Measurements from ENCODE around the gene RIN1. TPM values are rescaled to one million over a fixed set of nuclear protein-coding genes. Genes with fewer than 3 reads are reported as not detected.
A peak's percentile ranks its signal among the peaks of the same experiment; 100 is the strongest.
"Not testable (repeated sequence)": the region's sequence is repeated elsewhere in the genome, so short reads cannot be mapped to it uniquely, and the experiment has no call there.

Gene RIN1
- 1 to 10 TPM; 5.8 to 9.6 (median 7.2) TPM for polyA plus RNA-seq
- long read RNA-seq, donor 1, result 0 reads
- long read RNA-seq, donor 2, partial matches to known transcripts, result 0 of 1 reads
- long read RNA-seq, donor 2, other reads (novel, unspliced or antisense), result 0 of 1 reads
- long read RNA-seq, donor 3, result 0 reads
- long read RNA-seq, donor 4, result 0 reads
- long read RNA-seq, donor 5, result 0 reads
- long read RNA-seq, donor 6, result 0 reads
- long read RNA-seq, donor 7, result 0 reads
- long read RNA-seq, donor 8, result 0 reads
- long read RNA-seq, donor 9, result 0 reads
- long read RNA-seq, donor 10, result 0 reads

- H3K4me3 ChIP-seq (ENCODE audit: low read depth in 1 of 3, low read length in 3 of 3), result peak within 1 kb of the TSS; percentile 57 to 71 (median 65)
- H3K27ac ChIP-seq (ENCODE audit: low read depth in 1 of 3, low read length in 2 of 3), result peak within 1 kb of the TSS; percentile 48 to 86 (median 55)
- WGBS, 3 donors, result 11 to 12% (median 11%) methylated on average over 22 of the region's 22 CpGs
- FAIRE-seq (no peak), DNase-seq (peak; percentile 70 to 79)
- no peaks in the 10 kb centered on the region for H3K27me3 ChIP-seq (ENCODE audit: control insufficient read depth in 3 of 3, insufficient read depth in 3 of 3, low read length in 3 of 3)
- peaks cover 5 to 77% (median 8%) of the 10 kb centered on the region in 3 donors for H3K36me3 ChIP-seq (ENCODE audit: control insufficient read depth in 3 of 3, insufficient read depth in 2 of 3, low read depth in 1 of 3, low read length in 3 of 3)
- peaks cover 0 to 17% (median 0%) of the 10 kb centered on the region in 3 donors for H3K4me1 ChIP-seq (ENCODE audit: control insufficient read depth in 3 of 3, insufficient read depth in 2 of 3, low read depth in 1 of 3, low read length in 2 of 3)
- no peaks in the 10 kb centered on the region for H3K9me3 ChIP-seq (ENCODE audit: control insufficient read depth in 2 of 2, insufficient read depth in 1 of 2, low read depth in 1 of 2, low read length in 1 of 2)
Observed at GRCh38 chr11:66336234-66337102, at the start of gene RIN1. RIN1 (minus strand) TSS chr11:66336434; CDS start chr11:66336402, 32 bp downstream.

DNA sequence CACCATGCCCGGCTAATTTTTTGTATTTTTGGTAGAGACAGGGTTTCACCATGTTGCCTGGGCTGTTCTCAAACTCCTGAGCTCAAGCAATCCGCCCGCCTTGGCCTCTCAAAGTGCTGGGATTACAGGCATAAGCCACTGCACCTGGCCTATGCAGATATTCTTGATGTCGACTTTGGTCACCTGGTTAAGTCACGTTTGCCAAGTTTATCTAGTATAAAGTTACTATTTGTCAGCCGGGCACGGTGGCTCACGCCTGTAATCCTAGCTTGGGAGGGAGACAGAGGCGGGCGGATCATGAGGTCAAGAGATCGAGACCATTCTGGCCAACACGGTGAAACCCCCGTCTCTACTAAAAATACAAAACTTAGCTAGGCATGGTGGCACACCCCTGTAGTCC lies 48.1 kb upstream of the RIN1 start:
- not testable (repeated sequence) for FAIRE-seq; H3K27ac ChIP-seq (ENCODE audit: low read depth in 1 of 3, low read length in 2 of 3); H3K27me3 ChIP-seq (ENCODE audit: control insufficient read depth in 3 of 3, insufficient read depth in 3 of 3, low read length in 3 of 3); H3K36me3 ChIP-seq (ENCODE audit: control insufficient read depth in 3 of 3, insufficient read depth in 2 of 3, low read depth in 1 of 3, low read length in 3 of 3); H3K4me3 ChIP-seq (ENCODE audit: low read depth in 1 of 3, low read length in 3 of 3); DNase-seq; H3K4me1 ChIP-seq (ENCODE audit: control insufficient read depth in 3 of 3, insufficient read depth in 2 of 3, low read depth in 1 of 3, low read length in 2 of 3); H3K9me3 ChIP-seq (ENCODE audit: control insufficient read depth in 2 of 2, insufficient read depth in 1 of 2, low read depth in 1 of 2, low read length in 1 of 2)
- whole genome bisulfite sequencing, 3 donors, result 20 to 67% (median 36%) methylated on average over 13 of the region's 13 CpGs

DNA sequence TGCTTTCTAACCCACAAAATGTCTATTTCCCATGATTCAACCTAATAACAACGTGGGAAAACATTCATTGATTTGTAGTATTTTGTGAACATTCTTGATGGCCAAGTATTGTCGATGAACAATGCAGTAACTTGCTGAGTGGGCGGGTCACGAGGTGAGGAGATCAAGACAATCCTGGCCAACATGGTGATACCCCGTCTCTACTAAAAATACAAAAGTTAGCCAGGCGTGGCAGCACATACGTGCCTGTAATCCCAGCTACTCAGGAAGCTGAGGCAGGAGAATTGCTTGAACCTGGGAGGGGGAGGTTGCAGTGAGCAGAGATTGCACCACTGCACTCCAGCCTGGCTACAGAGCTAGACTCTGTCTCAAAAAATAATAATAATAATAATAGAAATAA lies 44.0 kb upstream of the RIN1 start:
- H3K27me3 ChIP-seq (ENCODE audit: control insufficient read depth in 3 of 3, insufficient read depth in 3 of 3, low read length in 3 of 3); H3K27ac ChIP-seq (ENCODE audit: low read depth in 1 of 3, low read length in 2 of 3); H3K9me3 ChIP-seq (ENCODE audit: control insufficient read depth in 2 of 2, insufficient read depth in 1 of 2, low read depth in 1 of 2, low read length in 1 of 2); H3K4me1 ChIP-seq (ENCODE audit: control insufficient read depth in 3 of 3, insufficient read depth in 2 of 3, low read depth in 1 of 3, low read length in 2 of 3); H3K36me3 ChIP-seq (ENCODE audit: control insufficient read depth in 3 of 3, insufficient read depth in 2 of 3, low read depth in 1 of 3, low read length in 3 of 3); DNase-seq; H3K4me3 ChIP-seq (ENCODE audit: low read depth in 1 of 3, low read length in 3 of 3); FAIRE-seq: not testable (repeated sequence)
- 19 to 22% (median 21%) methylated on average over 7 of the region's 7 CpGs for WGBS, 3 donors

DNA sequence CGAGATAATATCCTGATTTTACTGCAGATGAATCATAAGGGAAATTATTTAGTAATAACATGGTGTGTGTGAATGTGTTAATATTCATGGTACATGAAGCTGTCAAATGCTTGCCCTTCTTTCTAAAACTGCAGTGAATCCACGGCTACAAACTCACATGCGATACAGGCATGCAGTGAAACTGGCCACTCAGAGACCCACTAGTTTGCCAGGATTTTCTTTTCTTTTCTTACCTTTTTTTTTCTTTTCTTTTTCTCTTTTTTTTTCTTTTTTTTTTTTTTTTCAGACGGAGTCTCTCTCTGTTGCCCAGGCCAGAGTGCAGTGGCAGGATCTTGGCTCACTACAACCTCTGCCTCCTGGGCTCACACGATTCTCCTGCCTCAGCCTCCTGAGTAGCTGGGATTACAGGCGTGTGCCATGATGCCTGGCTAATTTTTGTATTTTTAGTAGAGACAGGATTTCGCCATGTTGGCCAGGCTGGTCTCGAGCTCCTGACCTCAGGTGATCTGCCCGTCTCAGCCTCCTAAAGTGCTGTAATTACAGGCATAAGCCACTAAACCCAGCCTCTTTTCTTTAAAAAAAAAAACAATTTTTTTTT lies 37.6 kb upstream of the RIN1 start:
- WGBS, 3 donors, result 64 to 79% (median 76%) methylated on average over 8 to 9 of the region's 9 CpGs
- H3K4me1 ChIP-seq (ENCODE audit: control insufficient read depth in 3 of 3, insufficient read depth in 2 of 3, low read depth in 1 of 3, low read length in 2 of 3), result peaks cover 0 to 17% (median 0%) of the 10 kb centered on the region in 3 donors
- DNase-seq; H3K27ac ChIP-seq (ENCODE audit: low read depth in 1 of 3, low read length in 2 of 3); FAIRE-seq; H3K9me3 ChIP-seq (ENCODE audit: control insufficient read depth in 2 of 2, insufficient read depth in 1 of 2, low read depth in 1 of 2, low read length in 1 of 2); H3K4me3 ChIP-seq (ENCODE audit: low read depth in 1 of 3, low read length in 3 of 3); H3K27me3 ChIP-seq (ENCODE audit: control insufficient read depth in 3 of 3, insufficient read depth in 3 of 3, low read length in 3 of 3); H3K36me3 ChIP-seq (ENCODE audit: control insufficient read depth in 3 of 3, insufficient read depth in 2 of 3, low read depth in 1 of 3, low read length in 3 of 3): not testable (repeated sequence)

DNA sequence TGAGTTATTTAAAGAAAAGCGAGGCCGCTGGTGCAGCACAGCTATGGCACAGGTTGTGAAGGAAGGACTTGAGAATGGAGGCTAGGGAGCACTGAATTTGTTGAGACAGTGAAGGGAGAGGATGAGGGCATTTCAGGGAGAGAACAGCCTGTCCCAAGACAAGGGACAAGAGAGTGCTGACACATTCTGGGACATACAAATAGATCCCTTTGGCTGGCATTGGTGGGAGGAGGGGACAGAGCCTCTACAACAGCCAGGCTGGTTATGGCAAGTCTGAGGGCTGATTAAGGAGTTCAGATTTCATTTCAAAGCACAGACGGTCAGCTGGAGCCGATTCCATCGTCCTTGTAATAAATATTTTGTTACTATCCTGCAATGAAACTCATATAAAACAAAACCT lies 37.0 kb upstream of the RIN1 start:
- Histone ChIP-seq H3K4me3 (ENCODE audit: low read depth in 1 of 3, low read length in 3 of 3) (no peak overlapping the region), H3K36me3 (ENCODE audit: control insufficient read depth in 3 of 3, insufficient read depth in 2 of 3, low read depth in 1 of 3, low read length in 3 of 3) (peaks cover 0 to 14% (median 0%) of the 10 kb centered on the region in 3 donors), H3K27ac (ENCODE audit: low read depth in 1 of 3, low read length in 2 of 3) (no peak overlapping the region), H3K9me3 (ENCODE audit: control insufficient read depth in 2 of 2, insufficient read depth in 1 of 2, low read depth in 1 of 2, low read length in 1 of 2) (no peaks in the 10 kb centered on the region), H3K4me1 (ENCODE audit: control insufficient read depth in 3 of 3, insufficient read depth in 2 of 3, low read depth in 1 of 3, low read length in 2 of 3) (peaks cover 0 to 17% (median 0%) of the 10 kb centered on the region in 3 donors), H3K27me3 (ENCODE audit: control insufficient read depth in 3 of 3, insufficient read depth in 3 of 3, low read length in 3 of 3) (peaks cover 0 to 8% (median 0%) of the 10 kb centered on the region in 3 donors)
- DNase-seq (no peak), FAIRE-seq (no peak)
- WGBS, 3 donors, result 48 to 67% (median 49%) methylated on average over 5 of the region's 5 CpGs

GRCh38 chr11:66371627-66372415 lies 35.6 kb upstream of the RIN1 start, which contains the start of gene SLC29A2:
SLC29A2 (minus strand) TSS chr11:66371760; CDS start chr11:66371591, 169 bp downstream.
- H3K9me3 ChIP-seq (ENCODE audit: control insufficient read depth in 2 of 2, insufficient read depth in 1 of 2, low read depth in 1 of 2, low read length in 1 of 2), result no peaks in the 10 kb centered on the region
- peak within 1 kb of the TSS; percentile 63 to 92 (median 90) for H3K27ac ChIP-seq (ENCODE audit: low read depth in 1 of 3, low read length in 2 of 3)
- FAIRE-seq (no peak), DNase-seq (peak; percentile 77 to 89)
- peaks cover 0 to 17% (median 0%) of the 10 kb centered on the region in 3 donors for H3K4me1 ChIP-seq (ENCODE audit: control insufficient read depth in 3 of 3, insufficient read depth in 2 of 3, low read depth in 1 of 3, low read length in 2 of 3)
- H3K27me3 ChIP-seq (ENCODE audit: control insufficient read depth in 3 of 3, insufficient read depth in 3 of 3, low read length in 3 of 3), result peaks cover 0 to 8% (median 0%) of the 10 kb centered on the region in 3 donors
- peak within 1 kb of the TSS; percentile 67 to 70 (median 69) for H3K4me3 ChIP-seq (ENCODE audit: low read depth in 1 of 3, low read length in 3 of 3)
- 0 to 1% (median 1%) methylated on average over 41 to 72 of the region's 72 CpGs for WGBS, 3 donors
- peaks cover 0 to 29% (median 0%) of the 10 kb centered on the region in 3 donors for H3K36me3 ChIP-seq (ENCODE audit: control insufficient read depth in 3 of 3, insufficient read depth in 2 of 3, low read depth in 1 of 3, low read length in 3 of 3)

GRCh38 chr11:66369073-66369894 lies 33.0 kb upstream of the RIN1 start:
- no peaks in the 10 kb centered on the region for H3K9me3 ChIP-seq (ENCODE audit: control insufficient read depth in 2 of 2, insufficient read depth in 1 of 2, low read depth in 1 of 2, low read length in 1 of 2)
- 81 to 91% (median 86%) methylated on average over 24 to 25 of the region's 25 CpGs for WGBS, 3 donors
- H3K27me3 ChIP-seq (ENCODE audit: control insufficient read depth in 3 of 3, insufficient read depth in 3 of 3, low read length in 3 of 3), result peaks cover 0 to 8% (median 0%) of the 10 kb centered on the region in 3 donors
- no peak for DNase-seq
- peaks cover 0 to 50% (median 0%) of the 10 kb centered on the region in 3 donors for H3K36me3 ChIP-seq (ENCODE audit: control insufficient read depth in 3 of 3, insufficient read depth in 2 of 3, low read depth in 1 of 3, low read length in 3 of 3)
- peaks cover 0 to 17% (median 0%) of the 10 kb centered on the region in 3 donors for H3K4me1 ChIP-seq (ENCODE audit: control insufficient read depth in 3 of 3, insufficient read depth in 2 of 3, low read depth in 1 of 3, low read length in 2 of 3)
- H3K27ac ChIP-seq (ENCODE audit: low read depth in 1 of 3, low read length in 2 of 3), result no peak overlapping the region
- no peak for FAIRE-seq
- no peak overlapping the region for H3K4me3 ChIP-seq (ENCODE audit: low read depth in 1 of 3, low read length in 3 of 3)

Measured in small intestine (tissue), 16 donors.